DMS114 treated with DMSO at 0.1 percent for 48 hours (cell line): ENCODE data around the gene ISOC2.

ENCODE experiments used
- DNase-seq: peaks from one replicate; lab custom pipeline; 2025; ENCODE audit not compliant: unreplicated experiment; lab: John Stamatoyannopoulos, UW

Gene ISOC2

GRCh38 chr19:55490478-55491432 lies 29.3 kb upstream of the ISOC2 start:
- DNase-seq, result no peak

- no peak for DNase-seq
Observed at GRCh38 chr19:55489711-55490477, 28.5 kb upstream of the ISOC2 start.

- no peak for DNase-seq
Observed at GRCh38 chr19:55488986-55489710, 27.7 kb upstream of the ISOC2 start.

- DNase-seq, result no peak
Observed at GRCh38 chr19:55487924-55488687, 26.7 kb upstream of the ISOC2 start, which contains the start of gene SSC5D. Gene SSC5D, plus strand, starts transcription at chr19:55488436. Its CDS starts 154 bp downstream, at chr19:55488590.

GRCh38 chr19:55486971-55487923 lies 25.8 kb upstream of the ISOC2 start:
- DNase-seq, result no peak

- DNase-seq, result no peak
Observed at GRCh38 chr19:55486043-55486970, 24.9 kb upstream of the ISOC2 start.

- no peak for DNase-seq
Observed at GRCh38 chr19:55485439-55486011, 24.1 kb upstream of the ISOC2 start.

DNA sequence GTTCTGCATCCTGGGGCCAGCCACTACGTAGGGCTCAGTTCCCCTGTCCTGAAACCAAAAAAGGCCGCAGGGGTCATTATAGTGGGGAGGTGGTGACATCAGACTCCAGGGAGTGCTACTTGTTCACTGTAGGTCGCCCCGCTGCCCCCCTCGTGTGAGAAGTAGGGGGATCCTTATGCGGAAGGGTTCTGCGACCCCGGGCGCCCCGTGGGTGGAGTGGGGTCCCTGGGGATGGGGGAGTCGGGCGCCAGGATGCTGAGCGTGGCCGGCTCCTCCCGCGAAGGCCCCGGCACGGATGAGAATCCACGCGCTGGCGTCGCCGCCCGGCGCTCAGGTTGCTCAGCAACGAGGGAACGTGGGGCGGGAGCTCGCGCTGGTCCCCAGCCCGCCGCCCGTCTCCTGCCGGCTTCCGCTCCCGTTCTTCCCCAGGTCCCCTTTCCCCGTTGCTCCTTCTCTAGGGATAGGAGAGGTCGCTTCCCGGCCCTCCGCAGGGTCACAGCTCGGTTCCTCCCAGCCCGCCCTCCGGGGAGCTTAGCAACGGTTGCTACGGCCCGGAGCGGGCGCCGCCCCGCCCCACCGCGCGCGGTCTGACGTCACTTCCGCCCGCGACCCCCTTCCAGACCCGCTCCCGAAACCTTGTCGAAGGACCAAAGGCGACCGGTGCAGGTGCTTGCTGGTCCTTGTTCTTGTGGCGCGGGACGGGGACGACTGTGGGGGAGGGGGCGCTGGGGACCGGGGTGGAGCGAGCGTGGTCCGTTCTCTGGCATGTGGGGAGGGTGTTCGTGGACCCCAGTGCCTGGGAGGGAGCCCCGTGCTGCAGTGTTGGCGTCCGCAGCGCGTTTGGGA lies 23.4 kb upstream of the ISOC2 start, which contains the start of gene NAT14:
TSS of gene NAT14 (plus strand) at position 596 of the 846 bp plus-strand sequence. CDS start 521 bp downstream, outside the sequence.
- peak; percentile 38 for DNase-seq

DNA sequence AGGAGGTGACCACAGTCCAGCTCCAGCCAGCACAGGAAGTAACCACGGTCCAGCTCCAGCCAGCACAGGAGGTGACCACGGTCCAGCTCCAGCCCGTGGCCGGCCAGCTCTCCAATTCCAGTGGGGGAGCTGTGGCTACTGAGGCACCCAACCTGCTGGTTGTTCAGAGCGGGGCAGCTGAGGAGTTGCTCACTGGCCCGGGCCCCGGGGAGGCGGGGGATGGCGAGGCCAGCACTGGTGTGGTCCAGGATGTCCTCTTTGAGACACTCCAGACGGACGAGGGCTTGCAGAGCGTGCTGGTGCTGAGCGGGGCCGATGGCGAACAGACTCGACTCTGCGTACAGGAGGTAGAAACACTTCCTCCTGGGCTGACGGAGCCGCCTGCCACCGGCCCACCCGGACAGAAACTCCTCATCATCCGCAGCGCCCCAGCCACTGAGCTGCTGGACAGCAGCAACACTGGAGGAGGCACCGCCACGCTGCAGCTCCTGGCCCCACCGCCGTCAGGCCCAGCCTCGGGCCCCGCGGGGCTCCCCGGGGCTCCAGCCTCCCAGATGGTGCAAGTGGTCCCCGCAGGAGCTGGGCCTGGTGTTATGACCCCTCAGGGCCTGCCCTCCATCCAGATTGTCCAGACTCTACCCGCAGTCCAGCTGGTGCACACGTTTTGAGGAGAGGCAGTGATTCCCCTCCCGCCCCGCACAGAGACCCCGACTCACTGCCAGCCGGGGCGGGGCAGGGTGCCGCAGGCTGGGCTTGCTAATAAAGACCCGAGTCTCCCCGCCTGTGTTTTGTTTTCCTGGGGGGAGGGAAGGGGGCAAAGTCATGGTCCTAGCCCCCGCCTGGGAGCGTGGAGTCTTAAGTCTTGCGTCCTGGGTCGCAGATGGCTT lies 22.5 kb upstream of the ISOC2 start:
- DNase-seq, result no peak

DNA sequence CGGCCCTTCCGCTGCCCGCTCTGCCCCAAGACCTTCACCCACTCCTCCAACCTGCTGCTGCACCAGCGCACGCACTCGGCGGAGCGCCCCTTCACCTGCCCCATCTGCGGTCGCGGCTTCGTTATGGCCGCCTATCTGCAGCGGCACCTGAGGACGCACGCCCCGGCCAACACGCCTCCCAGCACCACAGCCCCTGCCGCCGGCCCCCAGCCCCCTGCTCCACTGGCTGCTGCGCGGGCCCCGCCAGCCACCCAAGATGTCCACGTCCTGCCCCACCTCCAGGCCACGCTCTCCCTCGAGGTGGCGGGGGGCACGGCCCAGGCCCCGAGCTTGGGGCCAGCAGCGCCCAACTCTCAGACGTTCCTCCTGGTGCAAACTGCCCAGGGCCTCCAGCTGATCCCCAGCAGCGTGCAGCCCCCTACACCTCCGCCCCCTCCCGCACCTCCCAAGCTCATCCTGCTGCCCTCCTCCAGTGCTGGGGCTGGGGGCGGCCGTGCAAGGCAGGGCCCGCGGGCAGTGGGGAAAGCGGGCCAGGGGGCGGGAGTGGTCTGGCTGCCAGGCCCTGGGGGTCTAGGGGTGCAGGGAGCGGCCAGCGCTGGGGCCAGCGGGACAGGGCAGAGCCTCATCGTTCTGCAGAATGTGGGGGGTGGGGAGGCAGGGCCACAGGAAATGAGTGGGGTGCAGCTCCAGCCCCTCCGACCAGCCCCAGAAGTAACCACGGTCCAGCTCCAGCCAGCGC lies 21.7 kb upstream of the ISOC2 start:
- no peak for DNase-seq

- no peak for DNase-seq
Observed at GRCh38 chr19:55482156-55482961, 20.9 kb upstream of the ISOC2 start.

- DNase-seq, result no peak
Observed at GRCh38 chr19:55481794-55482155, 20.3 kb upstream of the ISOC2 start.

- no peak for DNase-seq
Observed at GRCh38 chr19:55481148-55481793, 19.8 kb upstream of the ISOC2 start.
